ENCODE measurements around the gene OPN3. TPM values are rescaled to one million over a fixed set of nuclear protein-coding genes. Genes with fewer than 3 reads are reported as not detected.

Gene OPN3
- total and polyA plus RNA-seq, 2 donors (not counting 3 experiments of a cell fraction or from before 2014, with no cell fraction given): 16.1 to 23.9 TPM

DNA sequence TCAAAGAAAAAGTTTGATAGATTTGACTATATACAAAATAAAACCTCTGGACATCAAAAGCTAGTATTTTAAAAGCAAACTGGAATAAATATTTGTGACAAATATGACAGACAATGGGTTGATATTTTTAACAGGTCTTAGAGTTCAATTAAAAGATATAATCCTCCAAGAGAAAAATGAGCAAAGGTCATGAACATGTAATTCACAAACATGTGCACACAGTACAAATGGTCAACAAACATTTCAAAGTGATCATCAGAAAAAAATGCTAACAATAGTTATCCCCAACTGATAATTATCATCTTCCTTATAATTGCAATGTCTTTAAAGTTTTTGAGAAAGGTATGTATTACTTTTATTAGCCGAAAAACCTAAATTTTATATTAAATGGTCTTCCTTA lies 43.9 kb upstream of the OPN3 start:
- Histone ChIP-seq H3K9ac (replicated peaks; ENCODE audit: extremely low read depth, insufficient read depth, low read length) (no peak overlapping the region), H3K36me3 (ENCODE audit: control insufficient read depth in 2 of 2, extremely low read depth in 1 of 2, insufficient read depth in 2 of 2, low read length in 2 of 2) (no peaks in the 10 kb centered on the region), H3K4me1 (ENCODE audit: control insufficient read depth, extremely low read depth, insufficient read depth, low read length) (no peaks in the 10 kb centered on the region), H3K79me2 (ENCODE audit: control insufficient read depth, insufficient read depth, low read length) (no peaks in the 10 kb centered on the region), H3K27me3 (ENCODE audit: control insufficient read depth in 2 of 2, insufficient read depth in 2 of 2, low read length in 2 of 2) (no peaks in the 10 kb centered on the region), H3K9me1 (replicated peaks; ENCODE audit: control insufficient read depth, extremely low read depth, insufficient read depth, low read length) (no peaks in the 10 kb centered on the region), H2AFZ (ENCODE audit: low read depth, low read length) (no peak overlapping the region), H3K27ac (ENCODE audit: insufficient read depth, low read depth, low read length) (no peak overlapping the region), H3K4me2 (ENCODE audit: insufficient read depth, low read length) (no peak overlapping the region), H3K4me3 (replicated peaks in 1 of 3; ENCODE audit: insufficient read depth in 1 of 3, low read depth in 1 of 3, low read length in 3 of 3) (no peak overlapping the region), H4K20me1 (replicated peaks; ENCODE audit: control insufficient read depth, extremely low read depth, insufficient read depth, low read length) (no peaks in the 10 kb centered on the region), H3K9me3 (replicated peaks; ENCODE audit: control insufficient read depth, insufficient read depth, low read length) (no peaks in the 10 kb centered on the region)
- POLR2A ChIA-PET: no interaction called here
- no peak for DNase-seq (ENCODE audit: low read depth, low spot score)
- intact Hi-C loops (cut with micrococcal nuclease) (no loop called here), dilution Hi-C loops (cut with MboI; ENCODE audit: extremely low pct_ligation_motif_present, low sequenced_read_pairs) (no loop called here)
- no TSS peak for BruUV-seq (replicated peaks)
- TF ChIP-seq FOS (IDR thresholded peaks at IDR 0.05; ENCODE audit: borderline replicate concordance, insufficient read depth, low read length): no peak
- TF ChIP-seq JUN (IDR thresholded peaks at IDR 0.05; ENCODE audit: borderline replicate concordance, insufficient read depth, insufficient read length, low read depth): no peak
- TF ChIP-seq, protein P1, sequence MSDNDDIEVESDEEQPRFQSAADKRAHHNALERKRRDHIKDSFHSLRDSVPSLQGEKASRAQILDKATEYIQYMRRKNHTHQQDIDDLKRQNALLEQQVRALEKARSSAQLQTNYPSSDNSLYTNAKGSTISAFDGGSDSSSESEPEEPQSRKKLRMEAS (IDR thresholded peaks at IDR 0.05; ENCODE audit: insufficient read depth, insufficient read length): no peak
- TF ChIP-seq POLR2A (IDR thresholded peaks at IDR 0.05; ENCODE audit: low read depth, low read length): no peak
- no peak for TF ChIP-seq EZH2 (IDR thresholded peaks at IDR 0.05; ENCODE audit: borderline replicate concordance, low read depth, low read length, severe bottlenecking)
- TF ChIP-seq GATA2 (IDR thresholded peaks at IDR 0.05; ENCODE audit: insufficient read depth, insufficient read length, low read depth, low read length): no peak
- TF ChIP-seq POLR2AphosphoS5 (IDR thresholded peaks at IDR 0.05; ENCODE audit: insufficient read depth, low read depth, low read length): no peak
- TF ChIP-seq, protein P2, sequence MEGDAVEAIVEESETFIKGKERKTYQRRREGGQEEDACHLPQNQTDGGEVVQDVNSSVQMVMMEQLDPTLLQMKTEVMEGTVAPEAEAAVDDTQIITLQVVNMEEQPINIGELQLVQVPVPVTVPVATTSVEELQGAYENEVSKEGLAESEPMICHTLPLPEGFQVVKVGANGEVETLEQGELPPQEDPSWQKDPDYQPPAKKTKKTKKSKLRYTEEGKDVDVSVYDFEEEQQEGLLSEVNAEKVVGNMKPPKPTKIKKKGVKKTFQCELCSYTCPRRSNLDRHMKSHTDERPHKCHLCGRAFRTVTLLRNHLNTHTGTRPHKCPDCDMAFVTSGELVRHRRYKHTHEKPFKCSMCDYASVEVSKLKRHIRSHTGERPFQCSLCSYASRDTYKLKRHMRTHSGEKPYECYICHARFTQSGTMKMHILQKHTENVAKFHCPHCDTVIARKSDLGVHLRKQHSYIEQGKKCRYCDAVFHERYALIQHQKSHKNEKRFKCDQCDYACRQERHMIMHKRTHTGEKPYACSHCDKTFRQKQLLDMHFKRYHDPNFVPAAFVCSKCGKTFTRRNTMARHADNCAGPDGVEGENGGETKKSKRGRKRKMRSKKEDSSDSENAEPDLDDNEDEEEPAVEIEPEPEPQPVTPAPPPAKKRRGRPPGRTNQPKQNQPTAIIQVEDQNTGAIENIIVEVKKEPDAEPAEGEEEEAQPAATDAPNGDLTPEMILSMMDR (IDR thresholded peaks at IDR 0.05; ENCODE audit: extremely low read depth in 1 of 2, insufficient read depth in 1 of 2, low read depth in 1 of 2, low read length in 2 of 2): no peak
- TF ChIP-seq MYC (IDR thresholded peaks at IDR 0.05; ENCODE audit: low read depth, low read length): no peak
- no peak for FAIRE-seq
- CTCF ChIA-PET: no interaction called here
